HG03378 (cell line): ENCODE measurements around the gene CHST14.

Experiments used
- ATAC-seq: cut with Tn5 transposase; IDR thresholded peaks from one replicate; pipeline ENCODE4 v1.9.1; 2021; ENCODE audit warnings: mild to moderate bottlenecking, moderate library complexity; ENCODE audit not compliant: unreplicated experiment

CHST14 gene, protein sequence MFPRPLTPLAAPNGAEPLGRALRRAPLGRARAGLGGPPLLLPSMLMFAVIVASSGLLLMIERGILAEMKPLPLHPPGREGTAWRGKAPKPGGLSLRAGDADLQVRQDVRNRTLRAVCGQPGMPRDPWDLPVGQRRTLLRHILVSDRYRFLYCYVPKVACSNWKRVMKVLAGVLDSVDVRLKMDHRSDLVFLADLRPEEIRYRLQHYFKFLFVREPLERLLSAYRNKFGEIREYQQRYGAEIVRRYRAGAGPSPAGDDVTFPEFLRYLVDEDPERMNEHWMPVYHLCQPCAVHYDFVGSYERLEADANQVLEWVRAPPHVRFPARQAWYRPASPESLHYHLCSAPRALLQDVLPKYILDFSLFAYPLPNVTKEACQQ

GRCh38 chr15:40470423-40471104, at the start of gene CHST14:
CHST14 (plus strand) TSS chr15:40470984; CDS start chr15:40471214, 230 bp downstream.
- ATAC-seq, result no peak

DNA sequence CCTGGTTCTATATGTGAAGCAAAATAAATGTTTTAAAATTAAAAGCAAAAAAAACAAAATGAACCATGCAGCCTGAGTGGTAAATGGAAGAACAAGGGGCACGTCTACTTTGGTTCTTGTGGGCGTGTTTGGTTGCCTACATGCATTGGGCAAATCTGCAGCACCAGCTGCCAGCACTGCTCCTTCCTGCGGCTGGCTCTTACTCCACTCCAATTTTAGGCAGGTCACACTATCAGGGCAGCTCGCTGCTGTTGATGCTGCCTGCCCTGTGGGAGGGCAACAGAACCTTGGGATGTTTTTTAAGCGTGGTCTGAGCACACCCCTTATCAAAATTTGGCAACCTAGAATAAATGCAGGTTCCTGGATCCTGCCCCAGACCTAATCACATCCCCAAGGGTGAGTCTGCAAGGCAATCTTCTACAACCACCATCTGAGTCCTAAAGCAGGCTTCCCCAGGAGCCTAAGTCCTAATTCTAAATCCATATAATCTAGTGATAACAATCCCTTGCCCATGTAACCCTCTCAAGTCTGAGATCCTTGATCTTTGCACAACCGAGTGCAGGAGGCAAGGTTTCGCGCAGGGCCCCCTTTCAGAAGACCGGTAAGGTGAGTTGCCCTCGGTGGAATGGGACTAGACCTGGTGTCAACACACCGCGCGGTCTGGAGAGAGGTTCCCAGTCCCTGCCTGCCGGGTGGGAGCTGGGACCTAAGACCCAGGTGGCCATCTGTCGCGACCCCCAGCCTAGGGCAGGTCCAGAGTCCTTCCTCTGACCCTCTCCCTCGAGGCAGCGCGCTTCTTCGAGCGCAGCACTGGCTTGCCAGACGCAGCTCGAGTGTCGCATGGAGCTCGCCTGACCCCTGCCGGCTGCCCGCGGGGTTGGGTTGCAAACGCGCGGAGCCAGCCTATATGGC, 49.3 kb upstream of the CHST14 start:
- ATAC-seq, result no peak

DNA sequence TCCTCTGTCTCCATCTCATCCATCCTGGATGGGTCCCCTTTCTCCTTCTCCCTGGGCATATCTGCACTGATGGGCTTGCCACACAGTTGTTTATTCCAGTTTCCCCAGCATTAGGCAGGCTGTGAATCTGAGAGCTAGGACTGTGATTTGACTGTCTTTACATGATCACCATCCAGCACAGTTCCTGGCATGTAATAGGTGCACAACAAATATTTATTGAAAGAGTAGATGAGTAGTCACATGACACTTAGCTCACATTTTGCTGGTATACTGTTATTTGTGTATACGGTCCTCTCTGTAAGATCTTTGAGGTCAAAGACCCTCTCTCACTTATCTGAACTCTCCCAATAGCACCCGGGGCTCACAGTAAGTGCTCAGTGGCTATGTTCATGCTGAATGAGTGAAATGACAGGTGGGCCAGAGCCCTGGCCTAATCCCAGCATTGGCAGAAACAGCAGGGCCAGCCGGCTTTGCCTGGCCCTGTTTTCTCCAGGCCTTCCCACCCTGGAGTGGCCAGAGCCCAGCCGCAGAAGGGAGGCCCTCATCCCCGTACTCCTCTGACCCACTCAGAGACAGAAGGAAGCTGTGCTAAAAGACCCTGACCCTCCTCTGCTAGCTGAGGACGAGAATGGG, 46.2 kb upstream of the CHST14 start:
- ATAC-seq, result no peak

DNA sequence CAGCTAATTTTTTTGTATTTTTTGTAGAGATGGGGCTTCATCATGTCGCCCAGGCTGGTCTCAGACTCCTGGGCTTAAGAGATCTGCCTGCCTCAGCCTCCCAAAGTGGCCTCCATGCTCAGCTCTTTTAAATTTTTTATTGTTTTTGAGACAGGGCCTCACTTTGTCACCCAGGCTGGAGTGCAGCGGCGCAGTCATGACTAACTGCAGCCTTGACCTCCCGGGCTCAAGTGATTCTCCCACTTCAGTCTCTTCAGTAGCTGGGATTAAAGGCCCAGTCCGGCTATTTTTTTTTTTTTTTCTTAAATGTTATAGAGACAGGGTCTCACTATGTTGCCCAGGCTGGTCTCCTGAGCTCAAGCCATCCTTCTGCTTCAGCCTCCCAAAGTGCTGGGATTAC, 45.1 kb upstream of the CHST14 start:
- no peak for ATAC-seq

DNA sequence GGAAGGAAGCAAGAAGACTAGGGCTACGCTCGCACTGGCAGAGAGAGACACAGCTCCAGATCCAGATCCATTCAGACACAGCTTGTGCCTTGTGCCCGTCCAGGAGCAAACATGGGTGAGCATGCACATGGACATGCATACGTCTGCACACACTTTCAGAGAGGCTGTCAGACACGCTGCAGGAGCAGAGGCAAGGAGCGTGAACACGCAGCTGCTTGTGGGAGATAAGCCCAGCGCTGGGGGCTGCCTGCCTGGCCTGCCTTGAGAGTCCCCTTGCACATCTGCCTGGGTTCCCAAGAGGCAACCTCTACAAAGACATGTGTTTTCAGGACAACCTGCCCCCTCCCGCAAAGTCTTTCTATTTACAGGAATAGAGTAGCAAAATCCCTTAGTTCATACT, 43.6 kb upstream of the CHST14 start:
- no peak for ATAC-seq

GRCh38 chr15:40428185-40428584, 42.6 kb upstream of the CHST14 start:
- ATAC-seq, result no peak

- ATAC-seq, result no peak
Measured at GRCh38 chr15:40429068-40429710, 41.6 kb upstream of the CHST14 start.

DNA sequence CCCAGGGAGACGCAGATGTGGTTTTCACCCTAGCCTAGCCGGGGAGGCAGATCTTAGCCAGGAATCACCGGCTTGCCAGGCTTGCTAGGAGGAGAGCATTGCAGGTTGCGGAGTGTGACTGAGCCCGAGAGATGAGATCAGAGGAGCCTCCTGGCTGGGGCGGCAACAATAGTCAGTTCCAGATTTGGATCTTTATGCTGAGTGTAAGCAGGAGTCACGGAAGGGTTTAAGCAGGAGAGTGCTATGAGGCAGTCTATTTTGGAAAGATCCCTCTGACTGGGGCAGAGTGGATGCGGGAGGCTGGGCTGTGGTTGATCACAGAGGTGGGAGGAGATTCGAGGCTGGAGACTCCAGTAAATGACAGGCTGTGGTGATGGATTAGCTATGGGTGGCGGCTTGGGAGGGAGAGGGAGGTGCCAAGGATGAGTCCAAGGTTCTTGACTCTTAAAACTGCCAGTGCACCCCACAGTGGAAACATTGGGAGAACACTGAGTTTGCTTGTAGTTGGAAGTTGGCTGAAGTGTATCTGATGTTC, 40.4 kb upstream of the CHST14 start:
- no peak for ATAC-seq

DNA sequence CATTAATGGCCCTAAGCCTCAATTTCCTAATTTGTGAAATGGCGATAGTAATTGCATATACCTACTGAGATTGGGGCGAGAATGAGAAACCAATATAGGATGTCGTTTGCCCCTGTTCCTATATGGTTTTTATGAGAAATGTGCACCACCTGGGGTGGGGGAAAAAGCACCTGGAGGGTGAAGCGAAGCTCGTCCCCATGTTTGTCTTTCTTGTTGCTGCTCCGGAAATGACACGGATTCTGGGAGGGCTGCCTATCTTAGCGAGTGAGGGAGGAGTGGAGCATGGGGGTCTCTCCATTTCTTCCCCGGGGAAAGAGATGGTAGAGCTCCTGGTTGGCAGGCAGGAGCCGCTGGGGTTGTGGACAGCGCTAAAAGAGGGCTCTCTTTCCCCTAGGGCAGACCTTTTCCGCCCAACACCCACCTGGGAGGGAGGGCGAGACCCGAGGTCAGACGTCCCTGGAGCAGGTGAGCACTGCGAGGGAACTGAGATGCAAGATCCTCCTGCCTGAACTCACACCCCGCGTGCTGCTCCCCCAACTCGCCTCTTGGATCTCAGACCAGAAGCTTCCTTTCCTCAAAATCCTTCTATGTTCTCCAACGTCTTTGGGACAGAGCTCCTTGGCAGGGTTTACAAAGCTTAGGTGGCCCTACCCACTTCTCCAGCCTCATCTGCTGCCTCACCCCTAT, 35.6 kb upstream of the CHST14 start:
- ATAC-seq, result no peak

DNA sequence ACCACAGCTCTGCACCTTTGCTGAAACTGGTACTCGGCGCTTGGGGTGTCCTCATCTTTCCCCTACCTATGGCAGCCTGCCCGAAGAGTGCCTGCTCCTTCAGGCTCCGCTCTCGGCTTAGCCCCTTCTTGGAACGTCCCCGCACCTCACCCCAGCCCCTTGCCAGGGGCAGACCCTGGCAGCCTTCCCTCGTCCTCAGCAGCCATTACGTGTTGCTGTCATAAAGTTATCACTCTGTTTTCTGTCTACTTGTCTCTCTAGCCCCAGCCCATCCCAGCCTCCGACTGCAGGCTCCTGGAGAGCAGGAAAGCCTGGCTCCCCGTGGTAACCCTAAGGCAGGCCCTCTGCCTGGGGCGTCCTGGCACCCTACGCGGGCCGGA, 35.1 kb upstream of the CHST14 start:
- ATAC-seq, result no peak

DNA sequence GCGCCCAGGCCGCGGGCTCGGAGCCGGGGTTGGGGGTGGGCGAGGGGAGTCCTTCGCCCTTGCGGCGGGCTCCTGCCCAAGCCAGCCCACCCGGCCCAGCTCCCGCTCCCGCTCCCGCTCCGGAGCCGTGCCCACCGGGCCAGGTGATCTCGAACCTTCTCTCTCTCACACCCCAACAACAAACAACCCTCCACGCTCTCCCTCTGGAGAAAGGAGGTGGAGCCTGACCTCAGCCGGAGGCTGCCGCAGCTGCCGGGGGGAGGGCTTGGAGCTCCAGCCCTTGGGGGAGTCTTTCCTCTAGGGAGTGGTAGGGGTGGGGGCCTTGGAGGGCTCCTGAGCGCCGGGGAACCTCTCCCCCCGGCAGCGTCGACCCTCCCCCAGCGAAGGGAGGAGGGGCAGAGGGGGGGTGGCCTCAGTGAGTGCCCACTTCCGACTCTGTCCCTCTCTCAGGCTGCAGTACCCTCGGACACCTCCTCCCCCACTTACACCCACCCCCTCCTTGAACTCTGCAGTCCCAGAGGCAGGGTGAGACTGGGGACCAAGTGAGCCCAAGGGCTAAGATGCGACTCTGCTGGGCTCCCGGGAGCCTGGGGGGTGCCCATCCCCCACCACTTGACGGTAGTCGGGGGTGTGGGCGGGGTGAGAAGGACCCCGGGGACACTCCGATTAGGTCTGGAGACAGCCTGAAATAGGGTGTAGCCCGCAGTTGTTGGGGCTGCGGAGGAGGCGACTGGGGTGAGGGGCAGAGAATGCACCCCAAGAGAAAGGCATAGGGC, 34.5 kb upstream of the CHST14 start:
- no peak for ATAC-seq

DNA sequence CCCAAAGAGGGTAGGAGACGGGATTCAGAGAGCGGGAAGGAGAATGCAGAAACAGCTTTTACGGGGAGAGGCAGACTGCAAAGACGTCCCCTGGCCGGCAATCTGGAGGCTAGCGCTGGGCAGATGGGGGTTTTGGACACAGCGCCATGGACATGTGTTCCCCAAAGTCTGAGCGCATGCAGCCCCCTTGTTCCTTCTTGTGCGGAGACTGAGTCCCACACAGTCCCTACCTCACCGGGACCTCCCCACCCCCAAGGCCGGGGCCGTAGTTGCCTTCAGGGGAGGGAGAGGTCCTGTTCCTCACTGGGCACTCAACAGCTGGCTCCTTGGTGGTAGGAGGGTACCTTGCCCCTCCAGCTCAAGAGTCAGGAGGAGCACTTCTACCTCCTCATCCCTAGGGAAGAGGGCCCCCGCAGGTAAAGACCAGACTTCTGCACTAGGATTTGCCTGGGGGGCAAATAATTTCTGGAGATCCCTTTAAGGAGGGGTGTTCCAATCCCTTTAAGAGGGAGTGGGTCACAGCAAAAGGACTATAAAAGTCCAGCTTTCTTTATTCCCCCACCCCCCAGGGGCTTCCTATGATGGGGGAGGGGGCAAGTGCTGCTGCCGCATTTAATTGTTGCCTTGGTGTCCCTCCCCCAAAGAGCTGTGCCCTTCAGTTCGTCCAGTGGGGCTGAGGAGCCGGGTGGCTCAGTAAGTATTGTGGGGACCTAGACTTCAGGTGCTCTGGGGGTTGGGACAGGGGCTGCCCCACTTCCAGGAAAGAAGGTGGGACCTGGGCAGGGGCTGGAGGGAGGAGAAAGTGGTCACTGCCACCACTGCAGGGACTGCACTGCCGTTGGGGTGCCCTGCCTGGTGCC, 33.7 kb upstream of the CHST14 start:
- ATAC-seq, result no peak

- no peak for ATAC-seq
Measured at GRCh38 chr15:40437752-40438687, 32.8 kb upstream of the CHST14 start.

DNA sequence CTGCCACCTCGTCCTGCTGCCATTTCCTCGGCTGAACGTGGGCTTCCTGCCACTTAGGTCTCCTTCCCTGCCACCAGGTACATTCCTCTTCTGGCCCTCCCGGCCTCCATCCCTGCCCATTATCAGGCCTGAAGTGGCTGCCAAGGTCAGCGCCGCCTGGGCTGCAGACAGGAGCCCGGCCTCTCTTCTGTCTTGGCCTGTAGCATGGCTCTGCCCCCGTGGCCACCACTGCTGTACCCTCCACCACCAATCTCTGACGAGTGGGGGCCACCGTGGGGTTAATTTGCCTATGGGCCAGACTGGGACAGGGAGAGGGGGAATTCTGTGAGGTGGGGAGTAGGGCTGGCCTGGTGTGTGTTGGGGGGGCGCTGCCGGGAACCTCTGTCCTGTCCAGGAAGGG, 32.1 kb upstream of the CHST14 start:
- ATAC-seq, result no peak

- ATAC-seq, result no peak
Measured at GRCh38 chr15:40439461-40439959, 31.3 kb upstream of the CHST14 start.

GRCh38 chr15:40439960-40440742, 30.6 kb upstream of the CHST14 start:
- ATAC-seq, result no peak
